Measurements from ENCODE around the gene PRRT1B. TPM values are rescaled to one million over a fixed set of nuclear protein-coding genes. Genes with fewer than 3 reads are reported as not detected.

The PRRT1B gene
- total RNA-seq, 1 donor from 2014 or later = not detected

- Histone ChIP-seq H3K36me3 (peaks cover 97% of the 10 kb centered on the region), H3K9me3 (replicated peaks) (no peaks in the 10 kb centered on the region), H3K27me3 (ENCODE audit: low read depth) (no peaks in the 10 kb centered on the region), H3K4me1 (peaks cover 12% of the 10 kb centered on the region), H3K4me3 (no peak overlapping the region), H3K27ac (replicated peaks) (no peak overlapping the region)
- intact Hi-C loops (cut with micrococcal nuclease) = loop anchor here (5.0 kb wide), 1 partner anchor 147 kb away; the partner anchor contains the start of gene RAPGEF1
- no peak for TF ChIP-seq CTCF (IDR thresholded peaks at IDR 0.05; ENCODE audit: borderline replicate concordance)
- no peak for DNase-seq
Observed at GRCh38 chr9:131594906-131595665, 49.8 kb downstream of the PRRT1B start.

GRCh38 chr9:131595696-131596429, 50.5 kb downstream of the PRRT1B start:
- intact Hi-C loops (cut with micrococcal nuclease) = no loop called here
- Histone ChIP-seq H3K36me3 (peaks cover 97% of the 10 kb centered on the region), H3K9me3 (replicated peaks) (no peaks in the 10 kb centered on the region), H3K4me3 (no peak overlapping the region), H3K27me3 (ENCODE audit: low read depth) (no peaks in the 10 kb centered on the region), H3K27ac (replicated peaks) (no peak overlapping the region), H3K4me1 (peaks cover 11% of the 10 kb centered on the region)
- TF ChIP-seq CTCF (IDR thresholded peaks at IDR 0.05; ENCODE audit: borderline replicate concordance) = no peak
- DNase-seq = no peak

GRCh38 chr9:131596430-131596743, 51.1 kb downstream of the PRRT1B start:
- H3K36me3 ChIP-seq = peaks cover 97% of the 10 kb centered on the region
- no peaks in the 10 kb centered on the region for H3K9me3 ChIP-seq (replicated peaks)
- no peak overlapping the region for H3K4me3 ChIP-seq
- no peaks in the 10 kb centered on the region for H3K27me3 ChIP-seq (ENCODE audit: low read depth)
- no peak overlapping the region for H3K27ac ChIP-seq (replicated peaks)
- no peak for TF ChIP-seq CTCF (IDR thresholded peaks at IDR 0.05; ENCODE audit: borderline replicate concordance)
- DNase-seq = no peak
- intact Hi-C loops (cut with micrococcal nuclease) = no loop called here
- H3K4me1 ChIP-seq = peaks cover 6% of the 10 kb centered on the region

- no peak for TF ChIP-seq CTCF (IDR thresholded peaks at IDR 0.05; ENCODE audit: borderline replicate concordance)
- intact Hi-C loops (cut with micrococcal nuclease) = no loop called here
- no peaks in the 10 kb centered on the region for H3K4me1 ChIP-seq
- no peak overlapping the region for H3K4me3 ChIP-seq
- peaks cover 99% of the 10 kb centered on the region for H3K36me3 ChIP-seq
- no peaks in the 10 kb centered on the region for H3K9me3 ChIP-seq (replicated peaks)
- no peak overlapping the region for H3K27ac ChIP-seq (replicated peaks)
- no peak for DNase-seq
- H3K27me3 ChIP-seq (ENCODE audit: low read depth) = no peaks in the 10 kb centered on the region
Observed at GRCh38 chr9:131597246-131597645, 51.9 kb downstream of the PRRT1B start.

GRCh38 chr9:131598121-131598520, 52.8 kb downstream of the PRRT1B start:
- DNase-seq = peak; percentile 55
- peaks cover 98% of the 10 kb centered on the region for H3K36me3 ChIP-seq
- no peak for TF ChIP-seq CTCF (IDR thresholded peaks at IDR 0.05; ENCODE audit: borderline replicate concordance)

More at GRCh38 chr9:131598121-131598520, 52.8 kb downstream of the PRRT1B start:
- H3K27ac ChIP-seq (replicated peaks) = no peak overlapping the region
- no peaks in the 10 kb centered on the region for H3K9me3 ChIP-seq (replicated peaks)
- no peak overlapping the region for H3K4me3 ChIP-seq
- H3K4me1 ChIP-seq = no peaks in the 10 kb centered on the region
- H3K27me3 ChIP-seq (ENCODE audit: low read depth) = no peaks in the 10 kb centered on the region
- intact Hi-C loops (cut with micrococcal nuclease) = no loop called here

Data from left ventricle myocardium inferior (tissue), 1 donor.